Smooth muscle cell (in vitro differentiated cells): ENCODE measurements around the gene NAV2. TPM values are rescaled to one million over a fixed set of nuclear protein-coding genes. Genes with fewer than 3 reads are reported as not detected.
A peak's percentile ranks its signal among the peaks of the same experiment; 100 is the strongest.

Experiments used
- DNase-seq: peaks from one replicate; lab custom pipeline; 2025; ENCODE audit not compliant: unreplicated experiment; lab: John Stamatoyannopoulos, UW
- H2AFZ ChIP-seq: fragments of 200-600 bp; sonication (generic); 2 replicates; pipeline ENCODE4 v1.6.0; 2016; ENCODE audit warnings: antibody characterized with exemption, low read depth, mild to moderate bottlenecking
- H3F3A ChIP-seq: fragments of 200-600 bp; sonication (generic); 2 replicates; pipeline ENCODE4 v1.6.0; 2017; ENCODE audit warnings: antibody characterized with exemption, low read depth
- H3K27ac ChIP-seq: fragments of 200-600 bp; sonication (generic); 2 replicates; pipeline ENCODE4 v1.5.1; 2016; ENCODE audit warnings: low read depth, mild to moderate bottlenecking
- H3K27me3 ChIP-seq: fragments of 200-600 bp; sonication (generic); 2 replicates; pipeline ENCODE4 v1.6.1; 2016; ENCODE audit warnings: low read depth, mild to moderate bottlenecking
- H3K36me3 ChIP-seq: fragments of 200-600 bp; sonication (generic); 2 replicates; pipeline ENCODE4 v1.5.1; 2016; ENCODE audit warnings: low read depth
- H3K4me1 ChIP-seq: fragments of 200-600 bp; sonication (generic); 2 replicates; pipeline ENCODE4 v1.5.1; 2016; ENCODE audit warnings: low read depth
- H3K4me2 ChIP-seq: fragments of 200-600 bp; sonication (generic); 2 replicates; pipeline ENCODE4 v1.6.0; 2016; ENCODE audit warnings: mild to moderate bottlenecking
- H3K4me3 ChIP-seq: fragments of 200-600 bp; sonication (generic); 2 replicates; pipeline ENCODE4 v1.5.1; 2016; ENCODE audit warnings: mild to moderate bottlenecking
- H3K79me2 ChIP-seq: fragments of 200-600 bp; sonication (generic); 2 replicates; pipeline ENCODE4 v1.6.0; 2016; ENCODE audit warnings: low read depth, mild to moderate bottlenecking
- H3K9ac ChIP-seq: fragments of 200-600 bp; sonication (generic); 2 replicates; pipeline ENCODE4 v1.6.0; 2016; ENCODE audit warnings: low read depth
- H3K9me3 ChIP-seq: fragments of 200-600 bp; sonication (generic); replicated peaks from 2 replicates; pipeline ENCODE4 v1.5.1; 2016; ENCODE audit warnings: low read depth
- H4K20me1 ChIP-seq: fragments of 200-600 bp; sonication (generic); 2 replicates; pipeline ENCODE4 v1.6.0; 2016; ENCODE audit warnings: low read depth
- WGBS: methylation state at CpG from one replicate; pipeline ENCODE4 v1.1.7; 2016; ENCODE audit warnings: low lambda C conversion rate; 5-methylcytosine and 5-hydroxymethylcytosine counted together
- polyA plus RNA-seq: library from polyadenylated mRNA; unstranded; fragments of >200 nt; fragmentation: Nextera tagmentation; extraction: Ambion mirVana; gene quantifications from 2 replicates; pipeline ENCODE4 v1.2.1, GENCODE V29; 2016
- total RNA-seq: library from RNA; depleted of rRNA; stranded (reverse); fragments of >200 nt; gene quantifications from 2 replicates; pipeline ENCODE4 v1.2.3, GENCODE V29; 2014
- TF ChIP-seq, protein P1 (sequence below): fragments of 200-600 bp; sonication (generic); IDR thresholded peaks from 2 replicates; pipeline ENCODE4 v1.5.1; 2017; ENCODE audit warnings: borderline replicate concordance, mild to moderate bottlenecking, antibody characterized with exemption; ENCODE audit not compliant: insufficient read depth, poor library complexity, severe bottlenecking

The NAV2 gene
- total and polyA plus RNA-seq, 2 experiments from 2014 or later = 14.1 to 67.5 TPM

DNA sequence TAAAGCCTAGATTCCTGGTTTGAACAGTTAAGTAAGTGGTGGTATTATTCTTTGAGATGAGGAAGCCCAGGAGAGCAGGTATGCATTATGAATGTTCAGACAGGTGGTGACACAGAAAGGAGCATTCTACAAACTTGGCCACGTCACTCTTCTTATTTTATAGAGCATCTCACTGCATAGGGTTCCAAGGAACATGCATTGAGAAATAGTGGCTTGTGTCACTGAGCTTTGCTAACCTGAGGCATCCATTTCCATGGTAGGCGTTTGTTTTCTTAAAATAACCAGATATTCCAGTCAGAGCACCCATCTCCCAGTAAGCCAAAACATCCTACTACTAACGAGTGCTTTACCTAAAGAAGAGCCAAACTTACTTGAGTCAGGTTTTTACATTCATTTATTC lies 169.7 kb downstream of the NAV2 start:
- Histone ChIP-seq H3F3A (no peaks in the 10 kb centered on the region), H3K27ac (no peak overlapping the region), H3K4me2 (no peak overlapping the region), H3K79me2 (no peaks in the 10 kb centered on the region), H2AFZ (no peak overlapping the region), H3K9me3 (no peaks in the 10 kb centered on the region), H3K36me3 (no peaks in the 10 kb centered on the region), H3K27me3 (no peaks in the 10 kb centered on the region), H3K4me1 (no peaks in the 10 kb centered on the region), H3K9ac (no peak overlapping the region), H3K4me3 (no peak overlapping the region), H4K20me1 (no peaks in the 10 kb centered on the region)
- no peak for DNase-seq
- 94% methylated on average over 3 of the region's 3 CpGs for WGBS
- TF ChIP-seq, protein P1, sequence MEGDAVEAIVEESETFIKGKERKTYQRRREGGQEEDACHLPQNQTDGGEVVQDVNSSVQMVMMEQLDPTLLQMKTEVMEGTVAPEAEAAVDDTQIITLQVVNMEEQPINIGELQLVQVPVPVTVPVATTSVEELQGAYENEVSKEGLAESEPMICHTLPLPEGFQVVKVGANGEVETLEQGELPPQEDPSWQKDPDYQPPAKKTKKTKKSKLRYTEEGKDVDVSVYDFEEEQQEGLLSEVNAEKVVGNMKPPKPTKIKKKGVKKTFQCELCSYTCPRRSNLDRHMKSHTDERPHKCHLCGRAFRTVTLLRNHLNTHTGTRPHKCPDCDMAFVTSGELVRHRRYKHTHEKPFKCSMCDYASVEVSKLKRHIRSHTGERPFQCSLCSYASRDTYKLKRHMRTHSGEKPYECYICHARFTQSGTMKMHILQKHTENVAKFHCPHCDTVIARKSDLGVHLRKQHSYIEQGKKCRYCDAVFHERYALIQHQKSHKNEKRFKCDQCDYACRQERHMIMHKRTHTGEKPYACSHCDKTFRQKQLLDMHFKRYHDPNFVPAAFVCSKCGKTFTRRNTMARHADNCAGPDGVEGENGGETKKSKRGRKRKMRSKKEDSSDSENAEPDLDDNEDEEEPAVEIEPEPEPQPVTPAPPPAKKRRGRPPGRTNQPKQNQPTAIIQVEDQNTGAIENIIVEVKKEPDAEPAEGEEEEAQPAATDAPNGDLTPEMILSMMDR = no peak

DNA sequence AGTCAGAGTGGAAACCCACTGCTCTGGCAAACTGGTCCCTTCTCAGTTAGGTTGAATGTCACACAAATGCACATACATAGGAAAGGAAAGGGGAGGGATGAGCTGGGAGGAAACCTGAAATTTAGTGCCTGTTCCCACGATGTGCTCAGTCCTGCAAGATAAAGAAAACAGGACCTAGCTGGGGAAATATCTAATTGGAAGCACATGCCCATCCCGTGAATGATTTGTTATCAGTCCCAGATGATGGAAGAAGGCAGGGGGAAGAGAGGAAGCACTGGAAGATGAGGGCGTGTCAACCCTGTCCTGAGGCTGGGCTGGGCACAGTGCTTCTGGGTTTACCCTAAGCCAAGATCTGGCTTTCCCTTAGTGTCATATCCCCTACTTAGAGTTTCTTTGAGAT lies 173.9 kb downstream of the NAV2 start:
- H3K79me2 ChIP-seq = no peaks in the 10 kb centered on the region
- no peak overlapping the region for H3K4me2 ChIP-seq
- no peaks in the 10 kb centered on the region for H4K20me1 ChIP-seq
- no peaks in the 10 kb centered on the region for H3F3A ChIP-seq
- H2AFZ ChIP-seq = no peak overlapping the region
- H3K9me3 ChIP-seq = no peaks in the 10 kb centered on the region
- H3K27me3 ChIP-seq = no peaks in the 10 kb centered on the region
- DNase-seq = no peak
- no peaks in the 10 kb centered on the region for H3K36me3 ChIP-seq
- WGBS = 75% methylated on average over 3 of the region's 3 CpGs
- H3K4me1 ChIP-seq = peaks cover 11% of the 10 kb centered on the region
- H3K4me3 ChIP-seq = no peak overlapping the region
- H3K9ac ChIP-seq = no peak overlapping the region
- H3K27ac ChIP-seq = no peak overlapping the region
- TF ChIP-seq, protein P1 = no peak

DNA sequence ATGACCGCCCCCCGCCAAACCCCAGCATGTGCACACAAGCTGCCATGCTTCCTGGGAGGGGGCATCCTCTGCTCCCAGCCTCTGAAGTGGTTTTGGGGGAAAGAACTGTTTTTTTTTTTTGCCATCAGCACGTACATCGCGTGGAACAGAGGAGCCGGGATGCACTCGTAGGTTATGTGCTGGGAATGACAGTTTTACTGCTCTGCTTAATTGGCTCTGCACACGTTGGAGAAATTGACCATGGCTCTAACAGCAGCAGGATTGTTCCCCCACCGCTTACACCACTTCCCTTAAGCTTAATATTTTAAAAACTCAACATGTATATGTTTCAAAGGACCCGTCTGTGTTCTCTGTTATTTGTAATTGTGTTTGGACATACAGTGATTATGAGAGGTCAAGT lies 175.2 kb downstream of the NAV2 start:
- TF ChIP-seq, protein P1 = no peak
- 80% methylated on average over 10 of the region's 10 CpGs for WGBS

DNA sequence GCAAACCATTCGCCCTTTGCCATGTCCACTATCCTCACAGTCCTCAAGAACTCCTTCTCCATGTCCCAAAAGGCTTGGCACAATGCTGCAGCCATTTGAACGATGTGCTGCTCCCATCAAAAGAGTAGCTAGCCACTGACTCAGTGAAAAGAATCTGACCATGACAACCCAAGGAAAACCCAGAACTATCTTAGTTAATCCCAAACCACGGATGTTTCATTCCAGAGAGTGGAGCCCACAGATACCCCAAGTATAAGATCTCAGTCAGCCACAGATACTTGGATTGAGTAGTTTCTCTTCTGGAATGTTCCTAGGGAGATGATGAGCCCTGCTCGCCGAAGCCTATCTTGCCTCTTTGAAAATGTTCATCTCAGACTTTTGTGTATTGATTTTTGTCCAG lies 176.9 kb downstream of the NAV2 start:
- H3K36me3 ChIP-seq = no peaks in the 10 kb centered on the region
- no peaks in the 10 kb centered on the region for H3F3A ChIP-seq
- no peaks in the 10 kb centered on the region for H3K79me2 ChIP-seq
- H3K9ac ChIP-seq = no peak overlapping the region
- no peak overlapping the region for H3K4me3 ChIP-seq
- TF ChIP-seq, protein P1 = no peak
- H3K9me3 ChIP-seq = no peaks in the 10 kb centered on the region
- H3K27ac ChIP-seq = peak overlapping the region; percentile 49
- peak overlapping the region; percentile 17 for H3K4me2 ChIP-seq
- no peak overlapping the region for H2AFZ ChIP-seq
- peaks cover 11% of the 10 kb centered on the region for H3K4me1 ChIP-seq
- 66% methylated on average over 5 of the region's 5 CpGs for WGBS
- H4K20me1 ChIP-seq = no peaks in the 10 kb centered on the region
- H3K27me3 ChIP-seq = no peaks in the 10 kb centered on the region
- no peak for DNase-seq

More for the DNA sequence above, 175.2 kb downstream of the NAV2 start:
- no peaks in the 10 kb centered on the region for H3K9me3 ChIP-seq
- no peaks in the 10 kb centered on the region for H4K20me1 ChIP-seq
- no peak overlapping the region for H3K4me3 ChIP-seq
- H3K27me3 ChIP-seq = no peaks in the 10 kb centered on the region
- no peaks in the 10 kb centered on the region for H3K79me2 ChIP-seq
- H3K9ac ChIP-seq = no peak overlapping the region
- H3K4me1 ChIP-seq = peaks cover 11% of the 10 kb centered on the region
- H3K4me2 ChIP-seq = no peak overlapping the region
- DNase-seq = no peak
- H3K27ac ChIP-seq = no peak overlapping the region
- H3K36me3 ChIP-seq = no peaks in the 10 kb centered on the region
- H3F3A ChIP-seq = no peaks in the 10 kb centered on the region
- H2AFZ ChIP-seq = no peak overlapping the region
